A673 (cell line): Measurements from ENCODE around the gene KRTAP9-8.

Experiments used
- EZH2 ChIP-seq: fragments of 200-600 bp; sonication (generic); IDR thresholded peaks from 2 replicates; pipeline ENCODE4 v1.6.1; 2017; ENCODE audit warnings: borderline replicate concordance, low read depth, mild to moderate bottlenecking, mixed read lengths, antibody characterized with exemption, low read length; ENCODE audit not compliant: poor library complexity, severe bottlenecking
- TF ChIP-seq, protein P1 (sequence below): fragments of 300-800, 200-600 bp; sonication (generic); conservative IDR thresholded peaks from 2 replicates; pipeline ENCODE4 v1.5.1; 2017; ENCODE audit warnings: low read depth, mild to moderate bottlenecking, antibody characterized with exemption, low read length, moderate library complexity, mixed read lengths

GRCh38 chr17:41271858-41272257 lies 34.1 kb downstream of the KRTAP9-8 start:
- TF ChIP-seq, protein P1, sequence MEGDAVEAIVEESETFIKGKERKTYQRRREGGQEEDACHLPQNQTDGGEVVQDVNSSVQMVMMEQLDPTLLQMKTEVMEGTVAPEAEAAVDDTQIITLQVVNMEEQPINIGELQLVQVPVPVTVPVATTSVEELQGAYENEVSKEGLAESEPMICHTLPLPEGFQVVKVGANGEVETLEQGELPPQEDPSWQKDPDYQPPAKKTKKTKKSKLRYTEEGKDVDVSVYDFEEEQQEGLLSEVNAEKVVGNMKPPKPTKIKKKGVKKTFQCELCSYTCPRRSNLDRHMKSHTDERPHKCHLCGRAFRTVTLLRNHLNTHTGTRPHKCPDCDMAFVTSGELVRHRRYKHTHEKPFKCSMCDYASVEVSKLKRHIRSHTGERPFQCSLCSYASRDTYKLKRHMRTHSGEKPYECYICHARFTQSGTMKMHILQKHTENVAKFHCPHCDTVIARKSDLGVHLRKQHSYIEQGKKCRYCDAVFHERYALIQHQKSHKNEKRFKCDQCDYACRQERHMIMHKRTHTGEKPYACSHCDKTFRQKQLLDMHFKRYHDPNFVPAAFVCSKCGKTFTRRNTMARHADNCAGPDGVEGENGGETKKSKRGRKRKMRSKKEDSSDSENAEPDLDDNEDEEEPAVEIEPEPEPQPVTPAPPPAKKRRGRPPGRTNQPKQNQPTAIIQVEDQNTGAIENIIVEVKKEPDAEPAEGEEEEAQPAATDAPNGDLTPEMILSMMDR: no peak
- no peak for TF ChIP-seq EZH2
